ENCODE results near the gene WNT3A.

The WNT3A gene

DNA sequence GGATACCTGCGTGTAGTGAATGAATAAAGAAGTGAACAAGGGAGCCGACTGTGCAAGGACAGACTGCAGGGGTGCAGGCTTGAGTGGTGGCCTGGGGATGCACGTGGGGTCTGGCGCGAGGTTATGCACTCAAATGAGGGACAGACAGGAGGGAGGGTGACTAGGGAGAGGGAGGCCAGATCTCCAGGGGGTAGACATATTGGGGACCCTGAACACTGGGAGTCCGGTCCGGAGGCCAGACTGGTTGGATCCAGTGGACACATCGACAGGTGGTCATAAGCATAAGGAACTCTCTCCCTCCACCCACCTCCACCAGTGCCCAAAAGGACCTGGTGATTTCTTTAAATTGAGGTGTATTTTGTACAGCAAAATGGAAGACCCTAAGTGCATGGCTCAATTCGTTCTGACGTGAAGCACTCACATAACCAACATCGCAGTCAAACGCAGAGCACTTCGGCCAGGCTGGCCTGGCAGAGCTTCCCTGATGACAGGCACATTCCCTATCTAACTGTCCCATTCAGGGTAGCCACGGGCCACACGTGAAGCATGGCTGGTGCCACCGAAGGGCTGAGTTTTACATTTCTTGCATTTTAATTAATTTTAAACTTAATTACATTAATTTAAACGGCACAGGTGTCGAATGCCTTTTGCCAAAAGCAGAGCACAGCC lies 14.0 kb downstream of the WNT3A start:
- H3K4me3 ChIP-seq (replicated peaks; ENCODE audit: insufficient read depth, low read length): no peak overlapping the region
- no peak for DNase-seq (ENCODE audit: low read depth in 1 of 2, low spot score in 1 of 2)
- H3K27me3 ChIP-seq (ENCODE audit: insufficient read depth, poor library complexity, severe bottlenecking): peaks cover 2% of the 10 kb centered on the region
- TF ChIP-seq POLR2AphosphoS5 (IDR thresholded peaks at IDR 0.05; ENCODE audit: low read depth): no peak
- TF ChIP-seq, protein P1, sequence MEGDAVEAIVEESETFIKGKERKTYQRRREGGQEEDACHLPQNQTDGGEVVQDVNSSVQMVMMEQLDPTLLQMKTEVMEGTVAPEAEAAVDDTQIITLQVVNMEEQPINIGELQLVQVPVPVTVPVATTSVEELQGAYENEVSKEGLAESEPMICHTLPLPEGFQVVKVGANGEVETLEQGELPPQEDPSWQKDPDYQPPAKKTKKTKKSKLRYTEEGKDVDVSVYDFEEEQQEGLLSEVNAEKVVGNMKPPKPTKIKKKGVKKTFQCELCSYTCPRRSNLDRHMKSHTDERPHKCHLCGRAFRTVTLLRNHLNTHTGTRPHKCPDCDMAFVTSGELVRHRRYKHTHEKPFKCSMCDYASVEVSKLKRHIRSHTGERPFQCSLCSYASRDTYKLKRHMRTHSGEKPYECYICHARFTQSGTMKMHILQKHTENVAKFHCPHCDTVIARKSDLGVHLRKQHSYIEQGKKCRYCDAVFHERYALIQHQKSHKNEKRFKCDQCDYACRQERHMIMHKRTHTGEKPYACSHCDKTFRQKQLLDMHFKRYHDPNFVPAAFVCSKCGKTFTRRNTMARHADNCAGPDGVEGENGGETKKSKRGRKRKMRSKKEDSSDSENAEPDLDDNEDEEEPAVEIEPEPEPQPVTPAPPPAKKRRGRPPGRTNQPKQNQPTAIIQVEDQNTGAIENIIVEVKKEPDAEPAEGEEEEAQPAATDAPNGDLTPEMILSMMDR (IDR thresholded peaks at IDR 0.05; ENCODE audit: insufficient read depth, low read length): no peak
- no peak for TF ChIP-seq GABPA (IDR thresholded peaks at IDR 0.05; ENCODE audit: low read depth)
- TF ChIP-seq SPI1 (IDR thresholded peaks at IDR 0.05; ENCODE audit: borderline replicate concordance, low read depth): no peak
- TF ChIP-seq, protein P2, sequence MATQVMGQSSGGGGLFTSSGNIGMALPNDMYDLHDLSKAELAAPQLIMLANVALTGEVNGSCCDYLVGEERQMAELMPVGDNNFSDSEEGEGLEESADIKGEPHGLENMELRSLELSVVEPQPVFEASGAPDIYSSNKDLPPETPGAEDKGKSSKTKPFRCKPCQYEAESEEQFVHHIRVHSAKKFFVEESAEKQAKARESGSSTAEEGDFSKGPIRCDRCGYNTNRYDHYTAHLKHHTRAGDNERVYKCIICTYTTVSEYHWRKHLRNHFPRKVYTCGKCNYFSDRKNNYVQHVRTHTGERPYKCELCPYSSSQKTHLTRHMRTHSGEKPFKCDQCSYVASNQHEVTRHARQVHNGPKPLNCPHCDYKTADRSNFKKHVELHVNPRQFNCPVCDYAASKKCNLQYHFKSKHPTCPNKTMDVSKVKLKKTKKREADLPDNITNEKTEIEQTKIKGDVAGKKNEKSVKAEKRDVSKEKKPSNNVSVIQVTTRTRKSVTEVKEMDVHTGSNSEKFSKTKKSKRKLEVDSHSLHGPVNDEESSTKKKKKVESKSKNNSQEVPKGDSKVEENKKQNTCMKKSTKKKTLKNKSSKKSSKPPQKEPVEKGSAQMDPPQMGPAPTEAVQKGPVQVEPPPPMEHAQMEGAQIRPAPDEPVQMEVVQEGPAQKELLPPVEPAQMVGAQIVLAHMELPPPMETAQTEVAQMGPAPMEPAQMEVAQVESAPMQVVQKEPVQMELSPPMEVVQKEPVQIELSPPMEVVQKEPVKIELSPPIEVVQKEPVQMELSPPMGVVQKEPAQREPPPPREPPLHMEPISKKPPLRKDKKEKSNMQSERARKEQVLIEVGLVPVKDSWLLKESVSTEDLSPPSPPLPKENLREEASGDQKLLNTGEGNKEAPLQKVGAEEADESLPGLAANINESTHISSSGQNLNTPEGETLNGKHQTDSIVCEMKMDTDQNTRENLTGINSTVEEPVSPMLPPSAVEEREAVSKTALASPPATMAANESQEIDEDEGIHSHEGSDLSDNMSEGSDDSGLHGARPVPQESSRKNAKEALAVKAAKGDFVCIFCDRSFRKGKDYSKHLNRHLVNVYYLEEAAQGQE (IDR thresholded peaks at IDR 0.05; ENCODE audit: insufficient replicate concordance, low read depth): no peak
- H3K27ac ChIP-seq (replicated peaks): no peak overlapping the region

DNA sequence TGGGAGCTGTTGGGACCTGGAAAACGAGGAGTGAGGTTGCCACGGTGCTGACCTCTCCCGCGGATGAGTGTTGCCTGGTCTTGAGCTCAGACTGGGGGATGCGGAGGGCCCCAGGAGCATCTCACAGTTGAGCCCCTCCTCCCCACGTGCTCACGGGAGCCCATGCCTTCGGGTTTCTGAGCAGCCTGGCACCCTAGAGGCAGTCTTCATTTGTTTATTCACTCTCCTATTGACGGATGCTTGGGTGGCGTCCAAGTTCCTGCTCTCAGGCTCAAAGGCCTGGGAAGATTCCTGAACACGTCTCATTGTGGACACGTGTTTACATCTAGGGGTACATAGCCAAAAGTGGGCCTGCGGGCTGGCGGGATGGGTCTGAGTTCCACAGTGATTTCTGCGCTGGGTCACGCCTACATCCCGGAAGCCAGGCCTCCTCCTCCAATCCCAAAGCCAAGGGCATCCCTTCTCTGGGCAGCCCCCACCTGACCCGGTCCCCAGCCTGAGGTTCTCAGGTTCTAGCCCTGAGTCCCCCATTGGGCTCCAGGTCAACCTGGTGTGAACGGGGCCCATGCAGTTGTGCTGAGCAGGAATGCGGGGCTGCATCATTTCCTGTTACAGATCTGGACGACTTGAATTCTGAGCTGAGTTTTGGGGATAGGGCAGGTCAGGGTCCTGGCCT lies 14.7 kb downstream of the WNT3A start:
- Histone ChIP-seq H3K27ac (replicated peaks) (no peak overlapping the region), H3K4me3 (replicated peaks; ENCODE audit: insufficient read depth, low read length) (no peak overlapping the region), H3K27me3 (ENCODE audit: insufficient read depth, poor library complexity, severe bottlenecking) (peaks cover 2% of the 10 kb centered on the region)
- TF ChIP-seq SPI1 (IDR thresholded peaks at IDR 0.05; ENCODE audit: borderline replicate concordance, low read depth): no peak
- TF ChIP-seq, protein P2 (IDR thresholded peaks at IDR 0.05; ENCODE audit: insufficient replicate concordance, low read depth): no peak
- no peak for TF ChIP-seq POLR2AphosphoS5 (IDR thresholded peaks at IDR 0.05; ENCODE audit: low read depth)
- TF ChIP-seq GABPA (IDR thresholded peaks at IDR 0.05; ENCODE audit: low read depth): no peak
- TF ChIP-seq, protein P1 (IDR thresholded peaks at IDR 0.05; ENCODE audit: insufficient read depth, low read length): no peak
- DNase-seq (ENCODE audit: low read depth in 1 of 2, low spot score in 1 of 2): no peak

DNA sequence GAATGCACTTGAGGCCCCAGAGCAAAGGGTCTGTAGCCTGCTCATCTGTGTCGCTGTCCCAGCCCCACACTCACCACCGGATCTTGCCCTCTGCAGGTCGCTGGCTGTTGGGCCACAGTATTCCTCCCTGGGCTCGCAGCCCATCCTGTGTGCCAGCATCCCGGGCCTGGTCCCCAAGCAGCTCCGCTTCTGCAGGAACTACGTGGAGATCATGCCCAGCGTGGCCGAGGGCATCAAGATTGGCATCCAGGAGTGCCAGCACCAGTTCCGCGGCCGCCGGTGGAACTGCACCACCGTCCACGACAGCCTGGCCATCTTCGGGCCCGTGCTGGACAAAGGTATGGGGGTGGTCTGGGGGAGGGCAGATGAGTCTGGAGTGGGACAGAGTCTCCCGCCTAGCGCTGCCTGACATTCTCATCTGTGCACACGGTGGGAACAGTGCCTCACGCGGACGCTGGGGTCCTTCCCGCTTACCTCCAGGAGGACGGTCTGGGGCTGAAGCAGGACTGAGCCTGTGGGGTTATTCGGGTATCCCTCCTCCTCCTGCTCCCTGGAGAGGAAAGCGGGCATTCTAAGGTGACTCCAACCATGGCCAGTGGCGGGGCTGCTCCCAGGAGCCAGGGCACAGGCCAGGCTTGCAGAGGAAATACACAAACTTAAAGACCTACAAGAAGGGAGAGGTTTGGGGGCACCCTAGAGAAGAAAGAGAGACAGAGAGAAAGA lies 15.9 kb downstream of the WNT3A start:
- DNase-seq (ENCODE audit: low read depth in 1 of 2, low spot score in 1 of 2): no peak
- TF ChIP-seq POLR2AphosphoS5 (IDR thresholded peaks at IDR 0.05; ENCODE audit: low read depth) (no peak), GABPA (IDR thresholded peaks at IDR 0.05; ENCODE audit: low read depth) (no peak), SPI1 (IDR thresholded peaks at IDR 0.05; ENCODE audit: borderline replicate concordance, low read depth) (no peak)
- TF ChIP-seq, protein P2 (IDR thresholded peaks at IDR 0.05; ENCODE audit: insufficient replicate concordance, low read depth): no peak
- TF ChIP-seq, protein P1 (IDR thresholded peaks at IDR 0.05; ENCODE audit: insufficient read depth, low read length): no peak
- no peak overlapping the region for H3K4me3 ChIP-seq (replicated peaks; ENCODE audit: insufficient read depth, low read length)
- H3K27ac ChIP-seq (replicated peaks): no peak overlapping the region
- peaks cover 2% of the 10 kb centered on the region for H3K27me3 ChIP-seq (ENCODE audit: insufficient read depth, poor library complexity, severe bottlenecking)

Data from HL-60 (cell line).